Activated T-helper 1 cell treated with anti-CD3 and anti-CD28 coated beads, Interleukin-12 subunit alpha, Interleukin-12 subunit beta, Interleukin-2, Interleukin-4 antibody, amounts not matched to agents 30 ng/mL and 10 ng/mL and 1 ng/mL, durations not matched to agents 14 hours and 24 hours and 36 hours (primary cell): ENCODE measurements around the gene TEDDM1. TPM values are rescaled to one million over a fixed set of nuclear protein-coding genes. Genes with fewer than 3 reads are reported as not detected.

Experiments used
- DNase-seq: peaks from one replicate; pipeline ENCODE4 v3.0.0; 2021; ENCODE audit warnings: low spot score
- H3K27ac Mint-ChIP-seq: one replicate; pipeline ENCODE4 v1.8.0; 2021; ENCODE audit warnings: mild to moderate bottlenecking, mixed read lengths
- H3K27me3 Mint-ChIP-seq: one replicate; pipeline ENCODE4 v1.8.0; 2022; ENCODE audit warnings: mild to moderate bottlenecking, moderate library complexity, mixed read lengths; ENCODE audit not compliant: insufficient read depth
- H3K36me3 Mint-ChIP-seq: one replicate; pipeline ENCODE4 v1.8.0; 2021; ENCODE audit warnings: low read depth, mixed read lengths
- H3K4me1 Mint-ChIP-seq: one replicate; pipeline ENCODE4 v1.8.0; 2021; ENCODE audit warnings: low read depth, mixed read lengths
- H3K4me3 Mint-ChIP-seq: one replicate; pipeline ENCODE4 v1.8.0; 2021; ENCODE audit warnings: mild to moderate bottlenecking, moderate library complexity, mixed read lengths
- H3K9me3 Mint-ChIP-seq: one replicate; pipeline ENCODE4 v1.8.0; 2021; ENCODE audit warnings: mixed read lengths
- intact Hi-C: fragments of 100-400 bp; cut with micrococcal nuclease; formaldehyde crosslinking; loops from one replicate; pipeline ENCODE4 v1.15.1; 2024
- total RNA-seq: library from RNA; stranded (reverse); gene quantifications from 2 replicates; pipeline ENCODE4 v1.2.3, GENCODE V29; 2022

TEDDM1 gene
- total RNA-seq, 1 donor from 2014 or later = not detected

DNA sequence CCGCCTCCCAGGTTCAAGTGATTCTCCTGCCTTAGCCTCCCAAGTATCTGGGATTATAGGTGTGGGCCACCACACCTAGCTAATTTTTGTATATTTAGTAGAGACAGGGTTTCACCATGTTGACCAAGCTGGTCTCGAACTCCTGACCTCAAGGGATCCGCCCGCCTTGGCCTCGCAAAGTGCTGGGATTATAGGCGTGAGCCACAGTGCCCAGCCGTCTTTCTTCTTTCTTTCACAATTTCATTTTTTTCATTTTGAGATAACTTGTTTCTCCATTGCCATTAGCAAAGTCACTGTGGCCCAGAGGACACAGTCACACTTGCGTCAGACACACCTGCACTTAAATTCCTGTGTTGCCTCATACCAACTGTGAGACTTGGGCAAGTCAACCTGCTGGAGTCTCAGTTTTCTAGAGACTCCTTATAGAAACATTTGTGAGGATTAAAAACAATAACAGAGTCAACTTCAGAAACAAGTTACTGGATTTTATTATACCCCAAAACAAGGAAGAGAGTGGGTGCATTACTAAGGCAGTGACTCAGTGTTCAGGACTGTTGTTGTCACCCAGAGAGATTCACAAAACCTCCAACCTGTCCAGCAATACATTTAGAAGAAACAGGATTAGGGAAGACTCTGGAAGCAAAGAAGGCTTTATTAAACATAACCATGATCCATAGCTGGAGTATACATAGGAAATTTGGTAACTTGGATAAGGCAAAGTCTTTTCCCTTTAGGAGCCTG lies 2.6 kb downstream of the TEDDM1 start:
- Mint-ChIP-seq H3K4me3 (no peak overlapping the region), H3K36me3 (peaks cover 6% of the 10 kb centered on the region), H3K27me3 (peaks cover 14% of the 10 kb centered on the region), H3K4me1 (peaks cover 14% of the 10 kb centered on the region), H3K9me3 (no peaks in the 10 kb centered on the region), H3K27ac (no peak overlapping the region)
- no peak for DNase-seq
- intact Hi-C loops = loop anchor here (2.0 kb wide), 1 partner anchor 919 kb away; no protein-coding TSS in a partner anchor

DNA sequence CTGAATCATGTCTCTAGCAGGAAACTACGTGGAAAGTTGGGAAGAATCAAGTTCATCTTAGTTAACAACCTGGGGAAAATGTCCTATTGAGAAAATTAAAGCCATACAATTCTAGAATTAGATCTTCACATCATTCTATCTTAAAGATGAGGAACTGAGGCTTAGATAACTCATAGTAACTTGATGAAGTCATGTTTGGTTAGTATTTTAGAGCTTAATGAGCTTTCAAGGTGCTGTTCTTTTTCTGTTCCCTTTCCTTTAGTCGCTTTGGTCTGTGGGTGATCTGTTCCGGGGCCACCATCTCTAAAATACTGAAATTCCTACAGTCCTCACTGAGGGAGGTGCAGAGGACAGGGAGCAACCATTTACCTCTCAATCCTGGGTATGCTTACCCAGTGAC lies 4.6 kb downstream of the TEDDM1 start:
- Mint-ChIP-seq H3K27ac (no peak overlapping the region), H3K4me3 (no peak overlapping the region), H3K9me3 (no peaks in the 10 kb centered on the region), H3K27me3 (peaks cover 16% of the 10 kb centered on the region), H3K36me3 (peaks cover 8% of the 10 kb centered on the region), H3K4me1 (peaks cover 19% of the 10 kb centered on the region)
- intact Hi-C loops = loop anchor here (1.0 to 2.0 kb wide), 6 partner anchors 8 to 917 kb away; no protein-coding TSS in a partner anchor
- no peak for DNase-seq

- DNase-seq = no peak
- Mint-ChIP-seq H3K4me1 (peaks cover 30% of the 10 kb centered on the region), H3K36me3 (peaks cover 14% of the 10 kb centered on the region), H3K9me3 (no peaks in the 10 kb centered on the region), H3K4me3 (no peak overlapping the region), H3K27me3 (peaks cover 16% of the 10 kb centered on the region), H3K27ac (no peak overlapping the region)
- intact Hi-C loops = loop anchor here (2.0 kb wide), 1 partner anchor 205 kb away; no protein-coding TSS in a partner anchor
Measured at GRCh38 chr1:182394055-182394775, 6.3 kb downstream of the TEDDM1 start.

DNA sequence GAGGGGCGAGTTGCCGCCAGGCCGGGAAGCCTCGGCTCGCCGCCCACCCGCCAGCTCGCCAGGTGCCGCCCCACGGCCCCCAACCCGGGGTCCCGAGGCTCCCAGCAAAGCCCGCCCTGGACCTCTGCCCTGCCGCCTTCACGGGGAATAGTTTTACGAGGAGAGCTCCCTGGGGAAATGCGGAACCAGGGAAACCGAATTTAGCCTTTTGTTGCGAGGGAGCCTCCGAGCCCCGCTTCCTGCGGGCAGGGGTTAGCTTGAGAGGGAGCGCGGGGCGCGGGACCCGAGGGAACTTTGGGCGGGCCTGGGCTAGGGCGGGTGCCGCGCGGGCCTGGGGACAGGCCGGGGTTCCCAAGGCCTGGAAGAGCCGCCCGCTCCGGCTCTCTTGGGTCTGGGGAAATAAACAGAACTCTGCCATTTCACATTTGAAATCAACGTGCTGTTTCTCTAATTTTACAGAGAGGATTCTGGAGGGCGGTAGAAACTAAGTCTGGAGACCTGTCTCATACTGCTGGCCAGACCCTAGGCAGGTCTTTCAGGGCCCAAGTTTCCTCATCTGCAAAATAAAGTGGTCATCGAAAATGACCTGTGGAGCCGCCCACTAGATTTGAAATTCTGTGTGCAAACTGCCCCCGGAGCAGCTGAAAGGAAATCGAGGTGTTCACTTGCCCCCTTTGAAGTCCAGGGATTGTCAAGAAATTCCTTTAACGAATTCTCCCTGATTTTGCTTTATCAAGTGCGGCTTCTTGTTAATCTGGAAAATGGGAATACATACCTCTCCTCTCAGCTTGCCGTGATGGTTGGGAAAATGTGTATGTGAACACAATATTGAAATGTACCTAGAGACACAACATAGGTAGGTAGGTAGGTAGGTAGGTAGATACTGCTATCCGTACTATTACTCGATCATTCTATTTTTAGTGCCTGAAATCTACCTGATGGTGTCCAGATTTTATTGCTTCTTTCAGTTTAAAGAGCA lies 8.1 kb downstream of the TEDDM1 start:
- Mint-ChIP-seq H3K4me1 (peaks cover 47% of the 10 kb centered on the region), H3K27ac (peak overlapping the region; percentile 61), H3K27me3 (peaks cover 16% of the 10 kb centered on the region), H3K36me3 (peaks cover 30% of the 10 kb centered on the region), H3K4me3 (peak overlapping the region; percentile 99), H3K9me3 (no peaks in the 10 kb centered on the region)
- intact Hi-C loops = no loop called here
- no peak for DNase-seq

DNA sequence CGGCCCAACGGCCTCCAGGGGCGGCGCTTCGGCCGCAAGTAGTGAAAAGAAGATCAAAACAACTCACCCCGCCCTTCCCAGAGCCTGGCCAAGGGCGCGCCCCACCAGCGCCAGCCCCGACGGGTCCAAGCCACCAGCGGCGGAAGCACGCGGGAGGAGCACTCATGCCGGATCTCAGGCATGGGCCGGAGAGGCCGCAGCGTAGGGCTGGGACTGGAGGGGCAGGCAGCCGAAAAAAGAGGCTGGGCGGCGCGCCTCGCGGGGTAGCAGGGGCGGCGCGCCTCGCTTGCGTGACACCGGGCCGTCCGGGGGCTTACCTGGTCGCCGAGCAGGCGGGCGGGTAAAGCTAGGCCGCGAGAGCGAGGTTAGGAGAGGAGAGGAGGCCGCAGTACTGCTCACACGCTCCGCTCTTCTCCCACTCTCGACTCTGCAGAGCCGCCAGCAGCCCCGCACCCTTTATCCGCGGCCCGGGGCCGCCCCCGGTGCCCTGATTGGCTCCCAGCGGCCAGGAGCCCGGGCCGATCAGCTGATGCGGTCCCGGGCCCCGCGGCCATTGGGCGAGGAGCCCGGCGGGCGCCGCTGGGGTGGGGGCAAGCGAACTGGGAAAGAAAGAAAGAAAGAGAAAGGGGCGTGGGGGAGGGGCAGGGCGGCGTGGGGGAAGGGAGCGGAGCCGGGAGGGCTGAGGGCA lies 9.0 kb downstream of the TEDDM1 start, which contains the start of gene GLUL:
Gene GLUL (minus strand): TSS at position 429 of the 688 bp plus-strand sequence. CDS start 3,053 bp downstream, outside the sequence.
- intact Hi-C loops = loop anchor here (1.0 to 2.0 kb wide), 3 partner anchors 197 to 362 kb away; partner anchors contain the start of gene RNASEL
- Mint-ChIP-seq H3K4me3 (peak within 1 kb of the TSS; percentile 99), H3K27ac (peak within 1 kb of the TSS; percentile 90), H3K4me1 (peaks cover 46% of the 10 kb centered on the region), H3K36me3 (peaks cover 37% of the 10 kb centered on the region), H3K9me3 (no peaks in the 10 kb centered on the region), H3K27me3 (peaks cover 12% of the 10 kb centered on the region)
- peak; percentile 82 for DNase-seq

DNA sequence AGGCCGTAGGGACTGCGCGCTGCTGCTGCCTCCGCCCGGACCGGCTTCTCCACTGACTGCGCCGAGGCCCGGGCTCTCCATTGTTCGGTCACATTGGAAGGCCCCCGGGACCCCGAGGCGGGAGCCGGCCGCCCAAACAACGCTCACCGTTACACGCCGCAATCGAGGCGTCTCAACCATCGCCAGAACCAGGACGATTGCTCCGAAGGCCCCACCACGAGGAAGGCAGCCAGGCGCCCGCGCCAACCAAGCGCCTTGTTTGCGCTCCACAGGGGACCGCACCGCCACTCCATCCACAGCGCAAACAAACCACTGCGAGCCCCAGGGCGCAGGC lies 9.5 kb downstream of the TEDDM1 start:
- Mint-ChIP-seq H3K27ac (peak overlapping the region; percentile 90), H3K9me3 (no peaks in the 10 kb centered on the region), H3K36me3 (peaks cover 42% of the 10 kb centered on the region), H3K27me3 (peaks cover 9% of the 10 kb centered on the region), H3K4me3 (peak overlapping the region; percentile 99), H3K4me1 (peaks cover 45% of the 10 kb centered on the region)
- intact Hi-C loops = loop anchor here (1.0 to 2.0 kb wide), 3 partner anchors 198 to 362 kb away; partner anchors contain the start of gene RNASEL
- DNase-seq = no peak

- Mint-ChIP-seq H3K27ac (peak overlapping the region; percentile 84), H3K36me3 (peaks cover 50% of the 10 kb centered on the region), H3K9me3 (no peaks in the 10 kb centered on the region), H3K4me3 (peak overlapping the region; percentile 99), H3K27me3 (peaks cover 3% of the 10 kb centered on the region), H3K4me1 (peaks cover 45% of the 10 kb centered on the region)
- no peak for DNase-seq
- intact Hi-C loops = loop anchor here (1.0 to 2.0 kb wide), 2 partner anchors 140 to 199 kb away; partner anchors contain the start of gene RNASEL
Measured at GRCh38 chr1:182389619-182390047, 10.8 kb downstream of the TEDDM1 start.

DNA sequence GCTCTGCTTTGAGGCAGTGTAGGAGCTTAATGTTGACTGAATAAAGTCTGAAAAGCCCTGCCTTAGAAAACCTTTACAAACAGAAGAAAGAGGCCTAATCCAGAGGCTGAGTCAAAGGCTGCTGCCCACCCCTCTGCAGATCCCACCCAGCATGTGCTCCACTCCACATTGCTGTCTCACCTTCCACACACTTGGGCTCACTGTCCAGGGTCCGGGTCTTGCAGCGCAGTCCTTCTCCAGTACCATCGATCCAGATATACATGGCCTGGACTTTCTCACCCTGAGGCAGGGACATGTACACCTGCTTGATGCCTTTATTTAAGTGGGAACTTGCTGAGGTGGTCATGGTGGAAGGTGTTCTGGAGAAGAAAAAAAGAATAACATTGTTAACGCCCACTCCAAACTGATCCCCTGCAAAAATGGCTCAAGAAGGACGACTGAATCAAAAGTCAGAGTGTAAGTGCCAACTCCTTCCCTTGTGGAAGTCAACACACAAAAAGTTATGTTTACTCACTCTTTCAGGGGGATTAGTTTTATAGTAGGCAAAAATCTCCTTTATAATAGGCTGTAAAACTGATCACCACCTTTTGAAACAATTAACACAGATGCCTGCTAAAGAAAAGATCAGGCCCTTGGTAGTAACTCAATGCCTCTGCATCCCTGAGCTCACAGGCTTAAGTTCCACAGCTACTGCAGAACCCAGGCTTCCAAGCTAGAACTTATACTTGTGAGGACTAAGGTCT lies 11.9 kb downstream of the TEDDM1 start:
- no peaks in the 10 kb centered on the region for H3K9me3 Mint-ChIP-seq
- H3K27me3 Mint-ChIP-seq = peaks cover 3% of the 10 kb centered on the region
- no peak for DNase-seq
- no peak overlapping the region for H3K27ac Mint-ChIP-seq
- H3K4me3 Mint-ChIP-seq = peak overlapping the region; percentile 99
- peaks cover 42% of the 10 kb centered on the region for H3K4me1 Mint-ChIP-seq
- intact Hi-C loops = loop anchor here (1.0 kb wide), 1 partner anchor 8 kb away; no protein-coding TSS in a partner anchor
- H3K36me3 Mint-ChIP-seq = peaks cover 56% of the 10 kb centered on the region

DNA sequence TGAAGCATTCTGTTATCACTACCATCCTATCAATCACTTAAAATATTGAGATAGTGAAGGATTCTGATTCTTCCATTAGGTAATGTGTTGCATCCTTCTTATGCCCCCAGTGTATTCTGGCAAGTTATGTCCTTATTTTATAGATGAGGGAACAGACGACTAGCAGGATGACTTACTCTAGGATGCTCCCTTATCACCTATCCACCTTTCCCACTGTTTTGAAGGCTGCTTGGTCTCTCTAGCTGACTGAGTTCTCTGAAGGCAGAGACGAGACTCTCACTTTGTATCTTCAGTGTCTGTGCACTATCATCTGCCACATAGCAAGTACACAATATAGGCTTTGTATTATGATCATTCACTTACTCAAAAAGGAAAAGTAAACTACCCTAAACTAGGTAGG lies 12.9 kb downstream of the TEDDM1 start:
- no peak overlapping the region for H3K4me3 Mint-ChIP-seq
- no peak for DNase-seq
- no peak overlapping the region for H3K27ac Mint-ChIP-seq
- H3K36me3 Mint-ChIP-seq = peaks cover 60% of the 10 kb centered on the region
- intact Hi-C loops = no loop called here
- no peaks in the 10 kb centered on the region for H3K9me3 Mint-ChIP-seq
- peaks cover 36% of the 10 kb centered on the region for H3K4me1 Mint-ChIP-seq
- no peaks in the 10 kb centered on the region for H3K27me3 Mint-ChIP-seq

DNA sequence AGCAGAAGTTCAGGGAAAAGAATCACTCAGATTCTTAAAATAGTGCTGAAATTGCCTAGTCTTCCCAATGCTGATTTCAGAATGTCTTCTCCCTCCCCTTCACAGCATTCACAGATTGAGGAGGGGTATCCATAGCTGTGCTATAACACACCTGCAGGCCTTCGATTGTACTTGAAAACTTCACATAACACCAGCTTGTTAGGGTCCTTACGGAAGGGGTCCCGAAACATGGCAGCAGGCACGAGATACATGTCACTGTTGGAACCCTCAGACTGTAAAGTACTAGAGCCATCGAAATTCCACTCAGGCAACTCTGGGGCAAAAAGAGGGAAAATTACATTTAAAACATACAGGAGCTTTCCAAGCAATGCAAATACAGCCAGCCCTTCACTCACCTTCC lies 13.5 kb downstream of the TEDDM1 start:
- H3K36me3 Mint-ChIP-seq = peaks cover 66% of the 10 kb centered on the region
- no peak overlapping the region for H3K27ac Mint-ChIP-seq
- no peak overlapping the region for H3K4me3 Mint-ChIP-seq
- H3K4me1 Mint-ChIP-seq = peaks cover 33% of the 10 kb centered on the region
- H3K9me3 Mint-ChIP-seq = no peaks in the 10 kb centered on the region
- no peak for DNase-seq
- intact Hi-C loops = no loop called here
- no peaks in the 10 kb centered on the region for H3K27me3 Mint-ChIP-seq
